ENCODE data around the gene CENPM.

The CENPM gene

GRCh38 chr22:41929418-41929810, 17.5 kb downstream of the CENPM start:
- DNase-seq = no peak

GRCh38 chr22:41928593-41929417, 18.1 kb downstream of the CENPM start:
- DNase-seq = no peak

- DNase-seq = no peak
Measured at GRCh38 chr22:41927813-41928212, 19.1 kb downstream of the CENPM start.

- DNase-seq = peak; percentile 83
Measured at GRCh38 chr22:41925783-41926460, 21.0 kb downstream of the CENPM start.

GRCh38 chr22:41923595-41924276, 23.2 kb downstream of the CENPM start:
- DNase-seq = no peak

- no peak for DNase-seq
Measured at GRCh38 chr22:41922940-41923594, 23.9 kb downstream of the CENPM start.

GRCh38 chr22:41922328-41922727, 24.6 kb downstream of the CENPM start:
- no peak for DNase-seq

GRCh38 chr22:41920271-41920976, 26.5 kb downstream of the CENPM start:
- no peak for DNase-seq

GRCh38 chr22:41919357-41920224, 27.4 kb downstream of the CENPM start:
- DNase-seq = peak; percentile 54

- no peak for DNase-seq
Measured at GRCh38 chr22:41917903-41918791, 28.8 kb downstream of the CENPM start.

GRCh38 chr22:41917375-41917902, 29.5 kb downstream of the CENPM start:
- no peak for DNase-seq

- no peak for DNase-seq
Measured at GRCh38 chr22:41916745-41917358, 30.1 kb downstream of the CENPM start.

GRCh38 chr22:41915786-41916493, 31.0 kb downstream of the CENPM start:
- no peak for DNase-seq

- peak; percentile 60 for DNase-seq
Measured at GRCh38 chr22:41915035-41915785, 31.7 kb downstream of the CENPM start, which contains the start of gene SHISA8. Gene SHISA8, minus strand, starts transcription at chr22:41915074. Its CDS starts 407 bp downstream, at chr22:41914667.

- DNase-seq = no peak
Measured at GRCh38 chr22:41914611-41915034, 32.3 kb downstream of the CENPM start.

GRCh38 chr22:41913842-41914534, 33.0 kb downstream of the CENPM start:
- DNase-seq = no peak

GRCh38 chr22:41913040-41913719, 33.8 kb downstream of the CENPM start:
- DNase-seq = no peak

Data from activated naive CD4-positive, alpha-beta T cell treated with Interleukin-2 at 50 U/mL for 16 hours (primary cell).